GM23338 (cell line): ENCODE measurements around the gene XYLT1.

ENCODE experiments used
- CREB1 ChIP-seq: fragments of 250-450 bp; sonication (Bioruptor Pico); IDR thresholded peaks from 2 replicates; pipeline ENCODE4 v1.5.0; 2020; ENCODE audit warnings: low read depth, mild to moderate bottlenecking, moderate library complexity
- CTCF ChIP-seq, 2 experiments: fragments of 200-600 bp in 1 of 2; sonication (generic) in 1 of 2; conservative IDR thresholded peaks; 2 replicates each; pipeline versions ENCODE4 v1.5.1 to v1.6.1; 2016 to 2017; ENCODE audit warnings: antibody characterized with exemption in 2 of 2, low read depth in 2 of 2, mild to moderate bottlenecking in 2 of 2, moderate library complexity in 1 of 2
- EZH2 ChIP-seq: fragments of 200-600 bp; sonication (generic); IDR thresholded peaks from one replicate; pipeline ENCODE4 v1.8.0; 2017; ENCODE audit warnings: antibody characterized with exemption, mild to moderate bottlenecking, low read depth; ENCODE audit not compliant: unreplicated experiment
- EZH2phosphoT487 ChIP-seq: fragments of 200-600 bp; sonication (generic); IDR thresholded peaks from one replicate; pipeline ENCODE4 v1.8.1; 2018; ENCODE audit warnings: antibody characterized with exemption; ENCODE audit not compliant: unreplicated experiment
- JUNB ChIP-seq: IDR thresholded peaks from one replicate; pipeline ENCODE4 v1.6.1; 2016; ENCODE audit warnings: antibody characterized with exemption; ENCODE audit not compliant: unreplicated experiment
- POLR2AphosphoS5 ChIP-seq: IDR thresholded peaks from 2 replicates; pipeline ENCODE4 v1.6.1; 2016; ENCODE audit warnings: antibody characterized with exemption, low read depth
- ZNF114 ChIP-seq: fragments of 250-450 bp; sonication (Bioruptor Pico); IDR thresholded peaks from 2 replicates; pipeline ENCODE4 v1.5.0; 2020; ENCODE audit warnings: mild to moderate bottlenecking, moderate library complexity
- TF ChIP-seq, protein P1 (sequence below): fragments of 250-450 bp; sonication (Bioruptor Pico); IDR thresholded peaks from 2 replicates; pipeline ENCODE4 v1.5.0; 2020; ENCODE audit warnings: mild to moderate bottlenecking, moderate library complexity
- TF ChIP-seq, protein P2 (sequence below): IDR thresholded peaks from 2 replicates; pipeline ENCODE4 v1.6.1; 2016; ENCODE audit warnings: antibody characterized with exemption

DNA sequence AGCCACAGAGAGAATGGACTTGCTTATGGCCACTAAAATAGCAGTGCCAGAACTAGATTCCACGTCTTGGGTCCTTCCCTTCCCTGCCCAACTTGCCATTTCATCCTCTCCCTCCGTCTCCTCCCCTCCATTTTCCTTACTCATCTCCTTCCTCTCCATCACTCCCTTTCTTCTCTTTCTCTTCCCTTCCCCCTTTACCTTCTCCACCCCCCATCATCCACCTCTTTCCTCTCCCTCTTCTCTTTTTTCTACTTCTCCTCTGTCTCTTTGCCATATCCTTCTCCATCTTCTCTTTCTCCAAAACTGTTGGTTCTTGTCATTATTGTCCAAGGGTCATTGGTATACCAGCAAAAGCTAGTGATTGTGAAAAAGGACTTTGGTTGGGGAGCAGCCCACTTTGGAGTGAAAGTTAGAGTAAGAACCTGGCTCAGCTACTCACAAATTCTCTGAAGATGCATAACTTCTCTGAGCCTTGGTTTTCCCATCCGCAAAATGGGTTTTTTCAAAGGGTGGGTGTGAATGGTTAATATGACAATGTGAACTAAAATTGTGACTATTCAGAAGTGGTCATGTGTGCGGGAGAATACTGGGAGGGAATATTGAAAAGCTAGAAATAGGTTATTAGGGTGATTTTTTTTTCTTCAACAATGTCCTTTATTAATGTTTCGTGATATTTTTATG is 393.8 kb downstream of the XYLT1 start:
- TF ChIP-seq EZH2 = no peak
- no peak for TF ChIP-seq CTCF (conservative IDR thresholded peaks at IDR 0.05; ENCODE audit: low read depth in 2 of 2)
- TF ChIP-seq, protein P1, sequence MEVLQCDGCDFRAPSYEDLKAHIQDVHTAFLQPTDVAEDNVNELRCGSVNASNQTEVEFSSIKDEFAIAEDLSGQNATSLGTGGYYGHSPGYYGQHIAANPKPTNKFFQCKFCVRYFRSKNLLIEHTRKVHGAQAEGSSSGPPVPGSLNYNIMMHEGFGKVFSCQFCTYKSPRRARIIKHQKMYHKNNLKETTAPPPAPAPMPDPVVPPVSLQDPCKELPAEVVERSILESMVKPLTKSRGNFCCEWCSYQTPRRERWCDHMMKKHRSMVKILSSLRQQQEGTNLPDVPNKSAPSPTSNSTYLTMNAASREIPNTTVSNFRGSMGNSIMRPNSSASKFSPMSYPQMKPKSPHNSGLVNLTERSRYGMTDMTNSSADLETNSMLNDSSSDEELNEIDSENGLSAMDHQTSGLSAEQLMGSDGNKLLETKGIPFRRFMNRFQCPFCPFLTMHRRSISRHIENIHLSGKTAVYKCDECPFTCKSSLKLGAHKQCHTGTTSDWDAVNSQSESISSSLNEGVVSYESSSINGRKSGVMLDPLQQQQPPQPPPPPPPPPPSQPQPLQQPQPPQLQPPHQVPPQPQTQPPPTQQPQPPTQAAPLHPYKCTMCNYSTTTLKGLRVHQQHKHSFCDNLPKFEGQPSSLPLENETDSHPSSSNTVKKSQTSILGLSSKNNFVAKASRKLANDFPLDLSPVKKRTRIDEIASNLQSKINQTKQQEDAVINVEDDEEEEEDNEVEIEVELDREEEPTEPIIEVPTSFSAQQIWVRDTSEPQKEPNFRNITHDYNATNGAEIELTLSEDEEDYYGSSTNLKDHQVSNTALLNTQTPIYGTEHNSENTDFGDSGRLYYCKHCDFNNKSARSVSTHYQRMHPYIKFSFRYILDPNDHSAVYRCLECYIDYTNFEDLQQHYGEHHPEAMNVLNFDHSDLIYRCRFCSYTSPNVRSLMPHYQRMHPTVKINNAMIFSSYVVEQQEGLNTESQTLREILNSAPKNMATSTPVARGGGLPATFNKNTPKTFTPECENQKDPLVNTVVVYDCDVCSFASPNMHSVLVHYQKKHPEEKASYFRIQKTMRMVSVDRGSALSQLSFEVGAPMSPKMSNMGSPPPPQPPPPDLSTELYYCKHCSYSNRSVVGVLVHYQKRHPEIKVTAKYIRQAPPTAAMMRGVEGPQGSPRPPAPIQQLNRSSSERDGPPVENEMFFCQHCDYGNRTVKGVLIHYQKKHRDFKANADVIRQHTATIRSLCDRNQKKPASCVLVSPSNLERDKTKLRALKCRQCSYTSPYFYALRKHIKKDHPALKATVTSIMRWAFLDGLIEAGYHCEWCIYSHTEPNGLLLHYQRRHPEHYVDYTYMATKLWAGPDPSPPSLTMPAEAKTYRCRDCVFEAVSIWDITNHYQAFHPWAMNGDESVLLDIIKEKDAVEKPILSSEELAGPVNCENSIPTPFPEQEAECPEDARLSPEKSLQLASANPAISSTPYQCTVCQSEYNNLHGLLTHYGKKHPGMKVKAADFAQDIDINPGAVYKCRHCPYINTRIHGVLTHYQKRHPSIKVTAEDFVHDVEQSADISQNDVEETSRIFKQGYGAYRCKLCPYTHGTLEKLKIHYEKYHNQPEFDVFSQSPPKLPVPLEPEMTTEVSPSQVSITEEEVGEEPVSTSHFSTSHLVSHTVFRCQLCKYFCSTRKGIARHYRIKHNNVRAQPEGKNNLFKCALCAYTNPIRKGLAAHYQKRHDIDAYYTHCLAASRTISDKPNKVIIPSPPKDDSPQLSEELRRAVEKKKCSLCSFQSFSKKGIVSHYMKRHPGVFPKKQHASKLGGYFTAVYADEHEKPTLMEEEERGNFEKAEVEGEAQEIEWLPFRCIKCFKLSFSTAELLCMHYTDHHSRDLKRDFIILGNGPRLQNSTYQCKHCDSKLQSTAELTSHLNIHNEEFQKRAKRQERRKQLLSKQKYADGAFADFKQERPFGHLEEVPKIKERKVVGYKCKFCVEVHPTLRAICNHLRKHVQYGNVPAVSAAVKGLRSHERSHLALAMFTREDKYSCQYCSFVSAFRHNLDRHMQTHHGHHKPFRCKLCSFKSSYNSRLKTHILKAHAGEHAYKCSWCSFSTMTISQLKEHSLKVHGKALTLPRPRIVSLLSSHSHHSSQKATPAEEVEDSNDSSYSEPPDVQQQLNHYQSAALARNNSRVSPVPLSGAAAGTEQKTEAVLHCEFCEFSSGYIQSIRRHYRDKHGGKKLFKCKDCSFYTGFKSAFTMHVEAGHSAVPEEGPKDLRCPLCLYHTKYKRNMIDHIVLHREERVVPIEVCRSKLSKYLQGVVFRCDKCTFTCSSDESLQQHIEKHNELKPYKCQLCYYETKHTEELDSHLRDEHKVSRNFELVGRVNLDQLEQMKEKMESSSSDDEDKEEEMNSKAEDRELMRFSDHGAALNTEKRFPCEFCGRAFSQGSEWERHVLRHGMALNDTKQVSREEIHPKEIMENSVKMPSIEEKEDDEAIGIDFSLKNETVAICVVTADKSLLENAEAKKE (CRISPR knock-in tag) = no peak
- no peak for TF ChIP-seq JUNB
- TF ChIP-seq ZNF114 (CRISPR knock-in tag) = no peak
- no peak for TF ChIP-seq CREB1 (CRISPR knock-in tag)
- no peak for TF ChIP-seq POLR2AphosphoS5
- TF ChIP-seq, protein P2, sequence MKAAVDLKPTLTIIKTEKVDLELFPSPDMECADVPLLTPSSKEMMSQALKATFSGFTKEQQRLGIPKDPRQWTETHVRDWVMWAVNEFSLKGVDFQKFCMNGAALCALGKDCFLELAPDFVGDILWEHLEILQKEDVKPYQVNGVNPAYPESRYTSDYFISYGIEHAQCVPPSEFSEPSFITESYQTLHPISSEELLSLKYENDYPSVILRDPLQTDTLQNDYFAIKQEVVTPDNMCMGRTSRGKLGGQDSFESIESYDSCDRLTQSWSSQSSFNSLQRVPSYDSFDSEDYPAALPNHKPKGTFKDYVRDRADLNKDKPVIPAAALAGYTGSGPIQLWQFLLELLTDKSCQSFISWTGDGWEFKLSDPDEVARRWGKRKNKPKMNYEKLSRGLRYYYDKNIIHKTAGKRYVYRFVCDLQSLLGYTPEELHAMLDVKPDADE = no peak
- no peak for TF ChIP-seq EZH2phosphoT487
